Naive B cell (primary cell): Measurements from ENCODE around the gene TYROBP. TPM values are rescaled to one million over a fixed set of nuclear protein-coding genes. Genes with fewer than 3 reads are reported as not detected.
"Not testable (repeated sequence)": the region's sequence is repeated elsewhere in the genome, so short reads cannot be mapped to it uniquely, and the experiment has no call there.

ENCODE experiments used
- ATAC-seq, 2 donors: fragments of 150-1000 bp; cut with Tn5 transposase; 2 replicates each; pipeline ENCODE4 v1.10.0; 2021; ENCODE audit warnings: low read depth in 2 of 2, mild to moderate bottlenecking in 2 of 2, moderate library complexity in 2 of 2
- DNase-seq: peaks from one replicate; pipeline ENCODE4 v3.0.0; 2022
- H3K27ac Mint-ChIP-seq, 6 donors: one replicate each; pipeline ENCODE4 v1.8.0; 2020 to 2022; ENCODE audit warnings: mild to moderate bottlenecking in 6 of 6, mixed read lengths in 6 of 6, moderate library complexity in 5 of 6, inconsistent platforms in 2 of 6
- H3K27me3 Mint-ChIP-seq, 3 donors: one replicate each; pipeline ENCODE4 v1.8.0; 2021 to 2022; ENCODE audit warnings: mixed read lengths in 3 of 3, mild to moderate bottlenecking in 1 of 3
- H3K36me3 Mint-ChIP-seq, 2 donors: one replicate each; pipeline ENCODE4 v1.8.0; 2020 to 2022; ENCODE audit warnings: mixed read lengths in 2 of 2, inconsistent platforms in 1 of 2, mild to moderate bottlenecking in 1 of 2
- H3K4me1 Mint-ChIP-seq, 3 donors: one replicate each; pipeline ENCODE4 v1.8.0; 2020 to 2022; ENCODE audit warnings: mixed read lengths in 3 of 3, inconsistent platforms in 1 of 3, mild to moderate bottlenecking in 1 of 3, moderate library complexity in 1 of 3
- H3K4me3 Mint-ChIP-seq, 8 donors: one replicate each; pipeline ENCODE4 v1.8.0; 2020 to 2022; ENCODE audit warnings: mild to moderate bottlenecking in 8 of 8, mixed read lengths in 8 of 8, moderate library complexity in 8 of 8, inconsistent platforms in 2 of 8
- H3K9me3 Mint-ChIP-seq, 7 donors: one replicate each; pipeline ENCODE4 v1.8.0; 2020 to 2022; ENCODE audit warnings: mixed read lengths in 7 of 7, mild to moderate bottlenecking in 5 of 7, inconsistent platforms in 2 of 7, moderate library complexity in 1 of 7
- polyA plus RNA-seq, 6 donors: library from polyadenylated mRNA; unstranded; fragments of 300-500 nt; fragmentation: Illumina TruSeq; gene quantifications; one replicate each; pipeline ENCODE4 v1.2.3, GENCODE V29; 2021; ENCODE audit warnings: low read depth in 6 of 6

The TYROBP gene
- polyA plus RNA-seq, 6 donors from 2014 or later = 3.4 to 28.6 (median 8.3) TPM

DNA sequence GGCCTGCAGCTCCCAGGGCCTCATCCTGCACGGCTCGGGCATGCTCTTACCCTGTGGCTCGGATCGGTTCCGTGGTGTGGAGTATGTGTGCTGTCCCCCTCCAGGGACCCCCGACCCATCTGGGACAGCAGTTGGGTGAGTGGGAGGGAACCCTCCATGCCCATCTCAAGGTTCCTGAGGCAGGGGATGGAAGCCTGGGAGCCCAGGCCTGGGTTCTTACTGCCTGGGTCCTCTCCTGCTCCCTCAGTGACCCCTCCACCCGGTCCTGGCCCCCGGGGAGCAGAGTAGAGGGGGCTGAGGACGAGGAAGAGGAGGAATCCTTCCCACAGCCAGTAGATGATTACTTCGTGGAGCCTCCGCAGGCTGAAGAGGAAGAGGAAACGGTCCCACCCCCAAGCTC, 36.5 kb downstream of the TYROBP start:
- H3K4me1 Mint-ChIP-seq = peaks cover 20 to 24% (median 21%) of the 10 kb centered on the region in 3 donors
- H3K27me3 Mint-ChIP-seq = peaks cover 44 to 85% (median 81%) of the 10 kb centered on the region in 3 donors
- ATAC-seq (no peak), DNase-seq (no peak)
- peaks cover 0 to 21% of the 10 kb centered on the region in 2 donors for H3K36me3 Mint-ChIP-seq
- peak overlapping the region in 2 of 6 donors; percentile 48 to 89 for H3K27ac Mint-ChIP-seq
- no peak overlapping the region for H3K4me3 Mint-ChIP-seq
- H3K9me3 Mint-ChIP-seq = peaks cover 0 to 6% (median 0%) of the 10 kb centered on the region in 7 donors

DNA sequence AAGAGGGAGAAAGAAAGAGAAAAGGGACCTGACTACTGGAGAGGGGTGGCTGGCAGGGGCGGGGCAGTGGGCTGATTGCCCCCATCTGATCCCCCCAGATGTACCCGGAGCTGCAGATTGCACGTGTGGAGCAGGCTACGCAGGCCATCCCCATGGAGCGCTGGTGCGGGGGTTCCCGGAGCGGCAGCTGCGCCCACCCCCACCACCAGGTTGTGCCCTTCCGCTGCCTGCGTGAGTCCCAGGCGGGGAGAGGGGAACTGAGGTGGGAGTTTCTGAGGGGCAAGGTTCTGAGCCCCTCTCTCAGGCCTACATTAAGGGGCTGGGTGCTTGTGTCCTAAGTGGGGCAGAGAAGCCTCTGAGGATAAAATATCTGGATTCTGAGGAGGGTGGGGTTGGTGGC, 37.3 kb downstream of the TYROBP start:
- H3K27ac Mint-ChIP-seq = no peak overlapping the region
- peaks cover 38 to 85% (median 81%) of the 10 kb centered on the region in 3 donors for H3K27me3 Mint-ChIP-seq
- H3K4me1 Mint-ChIP-seq = peaks cover 20 to 24% (median 21%) of the 10 kb centered on the region in 3 donors
- peaks cover 0 to 6% (median 0%) of the 10 kb centered on the region in 7 donors for H3K9me3 Mint-ChIP-seq
- ATAC-seq (no peak), DNase-seq (no peak)
- H3K4me3 Mint-ChIP-seq = peak overlapping the region in 1 of 8 donors; percentile 82
- H3K36me3 Mint-ChIP-seq = peaks cover 0 to 13% of the 10 kb centered on the region in 2 donors

- peak overlapping the region; percentile 27 to 87 (median 79) for H3K4me3 Mint-ChIP-seq
- H3K9me3 Mint-ChIP-seq, DNase-seq, ATAC-seq: not testable (repeated sequence)
- peaks cover 20 to 24% (median 21%) of the 10 kb centered on the region in 3 donors for H3K4me1 Mint-ChIP-seq
- peaks cover 42 to 89% (median 86%) of the 10 kb centered on the region in 3 donors for H3K27me3 Mint-ChIP-seq
- H3K36me3 Mint-ChIP-seq = peaks cover 0 to 12% of the 10 kb centered on the region in 2 donors
- H3K27ac Mint-ChIP-seq = peak overlapping the region in 2 of 6 donors; percentile 2 to 72
Observed at GRCh38 chr19:35870124-35870736, 37.9 kb downstream of the TYROBP start.

DNA sequence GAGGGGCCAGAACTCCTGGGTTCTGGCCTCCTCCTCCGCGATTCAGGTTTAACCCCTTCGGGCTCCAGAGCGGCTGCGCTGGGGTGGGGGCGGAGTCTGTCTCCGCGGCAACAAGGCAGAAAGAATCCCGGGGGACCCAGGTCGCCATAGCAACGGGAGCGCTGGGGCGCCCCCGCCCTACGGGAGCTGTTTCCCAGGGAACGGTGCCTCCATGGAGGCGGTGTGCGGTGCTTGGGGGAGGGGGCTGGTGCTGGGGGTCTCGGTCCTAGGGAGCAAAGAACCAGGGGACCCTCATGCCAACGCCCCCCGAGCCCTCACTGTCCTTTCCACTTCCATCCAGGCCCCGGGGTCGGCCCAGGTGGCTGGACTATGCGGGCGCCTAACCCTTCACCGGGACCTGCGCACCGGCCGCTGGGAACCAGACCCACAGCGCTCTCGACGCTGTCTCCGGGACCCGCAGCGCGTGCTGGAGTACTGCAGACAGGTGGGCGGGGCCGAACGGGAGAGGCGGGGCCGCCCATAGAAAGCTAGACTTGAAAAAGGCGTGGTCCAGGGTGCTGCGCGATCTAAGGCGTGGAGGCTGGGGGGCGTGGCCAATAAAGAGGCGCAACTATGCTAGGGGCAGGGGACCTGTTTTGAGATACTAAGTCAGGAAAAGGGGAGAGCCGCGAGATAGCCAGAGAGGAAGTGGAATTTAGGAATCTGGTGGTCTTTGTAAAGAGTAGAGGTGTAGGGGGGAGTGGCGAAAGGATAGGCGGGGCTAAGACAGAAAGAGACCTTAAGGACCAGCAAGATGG, 38.6 kb downstream of the TYROBP start:
- H3K27ac Mint-ChIP-seq = peak overlapping the region in 3 of 6 donors; percentile 2 to 88 (median 56)
- peak overlapping the region; percentile 27 to 87 (median 80) for H3K4me3 Mint-ChIP-seq
- peaks cover 39 to 89% (median 87%) of the 10 kb centered on the region in 3 donors for H3K27me3 Mint-ChIP-seq
- H3K4me1 Mint-ChIP-seq = peaks cover 20 to 24% (median 21%) of the 10 kb centered on the region in 3 donors
- peaks cover 0 to 12% of the 10 kb centered on the region in 2 donors for H3K36me3 Mint-ChIP-seq
- DNase-seq (peak; percentile 60), ATAC-seq (peak; percentile 80 to 82)
- H3K9me3 Mint-ChIP-seq = peaks cover 0 to 6% (median 0%) of the 10 kb centered on the region in 7 donors

- ATAC-seq (no peak), DNase-seq (no peak)
- H3K27me3 Mint-ChIP-seq = peaks cover 36 to 89% (median 89%) of the 10 kb centered on the region in 3 donors
- H3K36me3 Mint-ChIP-seq = peaks cover 0 to 12% of the 10 kb centered on the region in 2 donors
- H3K4me1 Mint-ChIP-seq = peaks cover 20 to 24% (median 21%) of the 10 kb centered on the region in 3 donors
- peaks cover 0 to 6% (median 0%) of the 10 kb centered on the region in 7 donors for H3K9me3 Mint-ChIP-seq
- H3K27ac Mint-ChIP-seq = peak overlapping the region in 1 of 6 donors; percentile 56
- peak overlapping the region in 7 of 8 donors; percentile 47 to 86 (median 74) for H3K4me3 Mint-ChIP-seq
Observed at GRCh38 chr19:35868823-35869326, 39.2 kb downstream of the TYROBP start.

DNA sequence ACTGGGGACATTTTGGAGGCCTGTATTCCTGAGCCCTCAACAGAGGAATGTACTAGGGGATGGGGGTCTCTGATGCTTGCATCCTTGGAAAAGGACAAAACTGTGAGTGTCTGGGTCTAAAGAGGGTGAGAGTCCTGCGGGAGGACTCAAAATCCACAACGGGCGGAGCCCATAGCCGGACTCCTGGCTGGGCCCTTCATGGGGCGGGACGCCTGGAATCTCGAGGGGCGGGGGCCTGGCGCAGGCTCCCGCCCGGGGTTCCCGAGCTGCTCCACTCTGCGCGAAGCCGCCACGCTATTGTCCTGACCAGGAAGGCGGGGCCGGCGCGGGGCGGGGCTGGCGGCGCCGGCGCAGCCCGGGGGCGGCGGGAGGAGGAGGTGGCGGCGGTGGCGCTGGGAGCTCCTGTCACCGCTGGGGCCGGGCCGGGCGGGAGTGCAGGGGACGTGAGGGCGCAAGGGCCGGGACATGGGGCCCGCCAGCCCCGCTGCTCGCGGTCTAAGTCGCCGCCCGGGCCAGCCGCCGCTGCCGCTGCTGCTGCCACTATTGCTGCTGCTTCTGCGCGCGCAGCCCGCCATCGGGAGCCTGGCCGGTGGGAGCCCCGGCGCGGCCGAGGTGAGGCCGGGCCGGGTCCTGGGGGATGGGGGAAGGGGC, 39.8 kb downstream of the TYROBP start, which contains the start of gene APLP1:
Gene APLP1, plus strand, starts transcription at position 403 of the 651 bp plus-strand sequence. Its CDS starts 63 bp downstream, at position 466.
- ATAC-seq = peak; percentile 55 to 59
- peak within 1 kb of the TSS in 2 of 6 donors; percentile 45 to 56 for H3K27ac Mint-ChIP-seq
- peaks cover 20 to 24% (median 21%) of the 10 kb centered on the region in 3 donors for H3K4me1 Mint-ChIP-seq
- peak within 1 kb of the TSS; percentile 19 to 86 (median 73) for H3K4me3 Mint-ChIP-seq
- H3K9me3 Mint-ChIP-seq = peaks cover 0 to 6% (median 0%) of the 10 kb centered on the region in 7 donors
- H3K36me3 Mint-ChIP-seq = peaks cover 0 to 12% of the 10 kb centered on the region in 2 donors
- no peak for DNase-seq
- H3K27me3 Mint-ChIP-seq = peaks cover 32 to 87% (median 84%) of the 10 kb centered on the region in 3 donors

DNA sequence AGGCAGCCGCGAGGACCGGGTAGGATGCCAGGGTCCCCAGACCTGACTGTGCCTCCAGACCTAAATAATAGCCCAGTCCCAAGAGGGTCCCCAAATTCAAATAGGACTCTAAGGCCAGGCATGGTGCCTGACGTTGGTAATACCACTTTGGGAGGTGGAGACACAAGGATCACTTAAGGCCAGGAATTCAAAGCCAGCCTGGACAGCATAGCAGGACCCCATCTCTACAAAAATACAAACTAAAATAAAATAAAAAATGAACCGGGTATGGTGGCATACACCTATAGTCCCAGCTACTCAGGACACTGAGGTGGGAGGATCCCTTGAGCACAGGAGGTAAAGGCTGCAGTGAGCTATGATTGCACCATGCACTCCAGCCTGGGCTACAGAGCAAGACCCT, 45.1 kb downstream of the TYROBP start:
- Mint-ChIP-seq H3K27me3 (peaks cover 50 to 94% (median 87%) of the 10 kb centered on the region in 3 donors), H3K9me3 (peaks cover 0 to 6% (median 0%) of the 10 kb centered on the region in 7 donors), H3K36me3 (peaks cover 0 to 7% of the 10 kb centered on the region in 2 donors), H3K4me3 (no peak overlapping the region), H3K27ac (peak overlapping the region in 1 of 6 donors; percentile 9), H3K4me1 (peaks cover 12 to 16% (median 14%) of the 10 kb centered on the region in 3 donors)
- ATAC-seq = no peak
- no peak for DNase-seq

DNA sequence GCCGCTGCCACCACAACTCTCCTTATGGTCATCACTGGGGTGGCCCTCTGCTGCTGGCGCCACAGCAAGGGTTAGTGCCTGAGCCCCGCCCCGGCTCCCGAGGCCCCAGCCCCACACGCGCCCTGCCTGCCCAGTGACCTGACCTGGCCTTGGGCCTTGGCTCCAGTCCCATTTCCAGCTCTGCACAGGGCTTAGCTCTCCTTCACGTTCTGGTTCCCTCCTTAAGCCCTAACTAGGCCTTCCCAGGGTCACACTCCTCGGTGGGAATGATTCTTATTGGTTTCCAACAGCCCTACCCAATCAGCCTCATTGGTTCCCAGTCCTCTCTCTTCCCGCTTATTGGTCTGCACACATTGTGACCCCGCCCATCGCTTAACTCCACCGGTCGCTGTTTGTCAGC, 45.6 kb downstream of the TYROBP start:
- Mint-ChIP-seq H3K36me3 (peaks cover 0 to 7% of the 10 kb centered on the region in 2 donors), H3K4me1 (peaks cover 9 to 14% (median 11%) of the 10 kb centered on the region in 3 donors), H3K27ac (no peak overlapping the region), H3K27me3 (peaks cover 50 to 94% (median 87%) of the 10 kb centered on the region in 3 donors), H3K4me3 (peak overlapping the region in 2 of 8 donors; percentile 33 to 61), H3K9me3 (peaks cover 0 to 6% (median 0%) of the 10 kb centered on the region in 7 donors)
- DNase-seq = no peak
- ATAC-seq = no peak

GRCh38 chr19:35861640-35862160, 46.4 kb downstream of the TYROBP start:
- H3K4me3 Mint-ChIP-seq = no peak overlapping the region
- peaks cover 0 to 7% of the 10 kb centered on the region in 2 donors for H3K36me3 Mint-ChIP-seq
- peaks cover 52 to 94% (median 86%) of the 10 kb centered on the region in 3 donors for H3K27me3 Mint-ChIP-seq
- DNase-seq (no peak), ATAC-seq (no peak)
- peak overlapping the region in 1 of 6 donors; percentile 25 for H3K27ac Mint-ChIP-seq
- peaks cover 0 to 6% (median 0%) of the 10 kb centered on the region in 7 donors for H3K9me3 Mint-ChIP-seq
- H3K4me1 Mint-ChIP-seq = peaks cover 12 to 21% (median 15%) of the 10 kb centered on the region in 3 donors

- Mint-ChIP-seq H3K4me1 (peaks cover 14 to 21% (median 17%) of the 10 kb centered on the region in 3 donors), H3K9me3 (peaks cover 0 to 6% (median 0%) of the 10 kb centered on the region in 7 donors), H3K4me3 (peak overlapping the region in 4 of 8 donors; percentile 20 to 61 (median 35)), H3K36me3 (peaks cover 0 to 7% of the 10 kb centered on the region in 2 donors), H3K27me3 (peaks cover 52 to 89% (median 81%) of the 10 kb centered on the region in 3 donors), H3K27ac (no peak overlapping the region)
- peak in 1 of 2 donors; percentile 23 for ATAC-seq
- DNase-seq = no peak
Observed at GRCh38 chr19:35860818-35861639, 47.1 kb downstream of the TYROBP start.

GRCh38 chr19:35860436-35860817, 47.7 kb downstream of the TYROBP start:
- DNase-seq (no peak), ATAC-seq (no peak)
- H3K36me3 Mint-ChIP-seq = peaks cover 0 to 7% of the 10 kb centered on the region in 2 donors
- no peak overlapping the region for H3K27ac Mint-ChIP-seq
- peaks cover 0 to 6% (median 0%) of the 10 kb centered on the region in 7 donors for H3K9me3 Mint-ChIP-seq
- peaks cover 14 to 24% (median 17%) of the 10 kb centered on the region in 3 donors for H3K4me1 Mint-ChIP-seq
- peaks cover 51 to 87% (median 80%) of the 10 kb centered on the region in 3 donors for H3K27me3 Mint-ChIP-seq
- H3K4me3 Mint-ChIP-seq = peak overlapping the region in 1 of 8 donors; percentile 44
